Keratinocyte (primary cell): ENCODE measurements around the gene ZNF223.

Experiments used
- CTCF ChIP-seq, 3 experiments: IDR thresholded peaks in 1 of 3; conservative IDR thresholded peaks in 1 of 3; optimal IDR thresholded peaks in 1 of 3; 2 replicates in 2 of 3; 3 replicates in 1 of 3; pipeline versions ENCODE3 to v1.5.1; 2011; ENCODE audit warnings: low read length in 3 of 3, mild to moderate bottlenecking in 3 of 3, moderate library complexity in 2 of 3, control low read depth in 1 of 3, inconsistent platforms in 1 of 3; ENCODE audit not compliant: insufficient read depth in 2 of 3; ENCODE audit errors: extremely low read depth in 1 of 3
- EZH2 ChIP-seq: IDR thresholded peaks from one replicate; pipeline ENCODE4 v1.6.1; 2012; ENCODE audit warnings: inconsistent platforms, mild to moderate bottlenecking, low read length, moderate library complexity

- TF ChIP-seq CTCF (optimal IDR thresholded peaks at IDR 0.05 in 1 of 3, IDR thresholded peaks at IDR 0.05 in 1 of 3, conservative IDR thresholded peaks at IDR 0.05 in 1 of 3; ENCODE audit: extremely low read depth in 1 of 3, insufficient read depth in 2 of 3, low read length in 3 of 3): no peak
- no peak for TF ChIP-seq EZH2
These were observed 9.7 kb upstream of the ZNF223 start for GRCh38 chr19:44042147-44042546.
